HEK293 (cell line): ENCODE data around the gene EEF2.

Experiments used
- HIC1 ChIP-seq: fragments of 450-650 bp; formaldehyde crosslinking; IDR thresholded peaks from 2 replicates; pipeline ENCODE4 v1.5.1; 2016; ENCODE audit warnings: missing biosample characterization, missing genetic modification characterization
- KLF8 ChIP-seq: fragments of 450-650 bp; formaldehyde crosslinking; IDR thresholded peaks from 2 replicates; pipeline ENCODE4 v1.5.1; 2016; ENCODE audit warnings: missing biosample characterization, missing genetic modification characterization
- PRDM2 ChIP-seq: fragments of 450-650 bp; formaldehyde crosslinking; IDR thresholded peaks from 2 replicates; pipeline ENCODE4 v1.5.1; 2016; ENCODE audit warnings: missing biosample characterization, missing genetic modification characterization, borderline replicate concordance
- SP2 ChIP-seq: fragments of 450-650 bp; formaldehyde crosslinking; IDR thresholded peaks from 2 replicates; pipeline ENCODE4 v1.5.1; 2016; ENCODE audit warnings: missing biosample characterization, missing genetic modification characterization
- YY1 ChIP-seq: fragments of 450-650 bp; formaldehyde crosslinking; IDR thresholded peaks from 2 replicates; pipeline ENCODE4 v1.5.1; 2018; ENCODE audit warnings: missing biosample characterization, missing genetic modification characterization
- YY2 ChIP-seq: fragments of 450-650 bp; formaldehyde crosslinking; IDR thresholded peaks from 2 replicates; pipeline ENCODE4 v1.5.1; 2016; ENCODE audit warnings: missing biosample characterization, missing genetic modification characterization
- ZBTB10 ChIP-seq: fragments of 450-650 bp; formaldehyde crosslinking; IDR thresholded peaks from 2 replicates; pipeline ENCODE4 v1.5.1; 2016; ENCODE audit warnings: missing biosample characterization, missing genetic modification characterization
- ZFHX2 ChIP-seq: fragments of 450-650 bp; formaldehyde crosslinking; conservative IDR thresholded peaks from 2 replicates; pipeline ENCODE4 v1.5.1; 2016; ENCODE audit warnings: missing biosample characterization, missing genetic modification characterization
- ZFP3 ChIP-seq: fragments of 450-650 bp; formaldehyde crosslinking; IDR thresholded peaks from 2 replicates; pipeline ENCODE4 v1.5.1; 2016; ENCODE audit warnings: low read depth, missing biosample characterization, missing genetic modification characterization
- ZNF121 ChIP-seq: fragments of 450-650 bp; formaldehyde crosslinking; IDR thresholded peaks from 2 replicates; pipeline ENCODE4 v1.5.1; 2016; ENCODE audit warnings: missing biosample characterization, missing genetic modification characterization
- ZNF146 ChIP-seq: fragments of 450-650 bp; formaldehyde crosslinking; IDR thresholded peaks from 2 replicates; pipeline ENCODE4 v1.5.1; 2016; ENCODE audit warnings: missing biosample characterization, missing genetic modification characterization
- ZNF155 ChIP-seq: fragments of 450-650 bp; formaldehyde crosslinking; IDR thresholded peaks from 2 replicates; pipeline ENCODE4 v1.5.1; 2016; ENCODE audit warnings: missing biosample characterization, missing genetic modification characterization
- ZNF175 ChIP-seq: fragments of 450-650 bp; formaldehyde crosslinking; IDR thresholded peaks from 2 replicates; pipeline ENCODE4 v1.5.1; 2016; ENCODE audit warnings: missing biosample characterization, missing genetic modification characterization
- ZNF211 ChIP-seq: fragments of 450-650 bp; formaldehyde crosslinking; IDR thresholded peaks from 2 replicates; pipeline ENCODE4 v1.5.1; 2016; ENCODE audit warnings: low read depth, missing biosample characterization, missing genetic modification characterization
- ZNF221 ChIP-seq: fragments of 450-650 bp; formaldehyde crosslinking; IDR thresholded peaks from 2 replicates; pipeline ENCODE4 v1.5.1; 2017; ENCODE audit warnings: missing biosample characterization, missing genetic modification characterization, borderline replicate concordance
- ZNF292 ChIP-seq: fragments of 450-650 bp; formaldehyde crosslinking; IDR thresholded peaks from 2 replicates; pipeline ENCODE4 v1.5.1; 2016; ENCODE audit warnings: low read depth, missing biosample characterization, missing genetic modification characterization, borderline replicate concordance
- ZNF473 ChIP-seq: fragments of 450-650 bp; formaldehyde crosslinking; IDR thresholded peaks from 2 replicates; pipeline ENCODE4 v1.5.1; 2017; ENCODE audit warnings: missing biosample characterization, missing genetic modification characterization
- ZNF549 ChIP-seq: fragments of 450-650 bp; IDR thresholded peaks from 2 replicates; pipeline ENCODE4 v1.5.1; 2018; ENCODE audit warnings: missing biosample characterization, missing genetic modification characterization, mild to moderate bottlenecking, inconsistent platforms, moderate library complexity
- ZNF571 ChIP-seq: fragments of 450-650 bp; formaldehyde crosslinking; IDR thresholded peaks from 2 replicates; pipeline ENCODE4 v1.5.0; 2017; ENCODE audit warnings: missing biosample characterization, missing genetic modification characterization
- ZNF600 ChIP-seq: fragments of 450-650 bp; formaldehyde crosslinking; IDR thresholded peaks from 2 replicates; pipeline ENCODE4 v1.5.1; 2016; ENCODE audit warnings: missing biosample characterization, missing genetic modification characterization
- ZNF660 ChIP-seq: fragments of 450-650 bp; IDR thresholded peaks from 2 replicates; pipeline ENCODE4 v1.5.1; 2018; ENCODE audit warnings: missing biosample characterization, mild to moderate bottlenecking, missing genetic modification characterization
- ZNF692 ChIP-seq: fragments of 450-650 bp; formaldehyde crosslinking; IDR thresholded peaks from 2 replicates; pipeline ENCODE4 v1.5.1; 2016; ENCODE audit warnings: missing biosample characterization, missing genetic modification characterization
- ZNF747 ChIP-seq: fragments of 450-650 bp; formaldehyde crosslinking; IDR thresholded peaks from 2 replicates; pipeline ENCODE4 v1.5.1; 2016; ENCODE audit warnings: missing biosample characterization, missing genetic modification characterization
- ZNF768 ChIP-seq: fragments of 450-650 bp; formaldehyde crosslinking; IDR thresholded peaks from 2 replicates; pipeline ENCODE4 v1.5.1; 2018; ENCODE audit warnings: missing biosample characterization, mild to moderate bottlenecking, missing genetic modification characterization
- ZNF785 ChIP-seq: fragments of 450-650 bp; formaldehyde crosslinking; IDR thresholded peaks from 2 replicates; pipeline ENCODE4 v1.5.1; 2016; ENCODE audit warnings: missing biosample characterization, missing genetic modification characterization

The EEF2 gene

GRCh38 chr19:3983936-3984583, 1.2 kb downstream of the EEF2 start (continued):
- TF ChIP-seq PRDM2 (tag by site-specific recombination), result peak; percentile 23; the same call in 1 of the 2 replicates
- TF ChIP-seq ZNF692 (tag by site-specific recombination), result 0 out of 2 replicates have a peak, but pooled peaks have one; percentile 22
- TF ChIP-seq YY2, result peak; percentile 46; the same call in 1 of the 2 replicates
- TF ChIP-seq ZNF175 (tag by site-specific recombination), result no peak
- TF ChIP-seq ZFHX2 (tag by site-specific recombination), result peak; percentile 68
- no peak for TF ChIP-seq ZNF473 (tag by site-specific recombination)
- no peak for TF ChIP-seq ZNF155 (tag by site-specific recombination)
- no peak for TF ChIP-seq ZNF747 (tag by site-specific recombination)
- TF ChIP-seq SP2 (tag by site-specific recombination), result no peak
- TF ChIP-seq ZNF221 (tag by site-specific recombination), result no peak
- 0 out of 2 replicates have a peak, but pooled peaks have one; percentile 11 for TF ChIP-seq ZNF660
- TF ChIP-seq ZNF600, result peak; percentile 20; the same call in 1 of the 2 replicates
- no peak for TF ChIP-seq ZNF768
- 0 out of 2 replicates have a peak, but pooled peaks have one; percentile 26 for TF ChIP-seq ZBTB10
- no peak for TF ChIP-seq ZNF292 (tag by site-specific recombination)
- TF ChIP-seq ZNF549 (tag by site-specific recombination), result no peak
- no peak for TF ChIP-seq KLF8
- TF ChIP-seq ZNF785 (tag by site-specific recombination), result no peak
- TF ChIP-seq ZNF571, result no peak
- no peak for TF ChIP-seq ZNF211 (tag by site-specific recombination)
- peak; percentile 55; the same call in 1 of the 2 replicates for TF ChIP-seq YY1
- TF ChIP-seq ZFP3 (tag by site-specific recombination), result no peak
- TF ChIP-seq ZNF121 (tag by site-specific recombination), result no peak
- TF ChIP-seq ZNF146 (tag by site-specific recombination), result peak; percentile 22; the same call in 1 of the 2 replicates
- peak; percentile 93 for TF ChIP-seq HIC1 (tag by site-specific recombination)
